SK-N-SH treated with all-trans-retinoic acid at 6 μM for 48 hours (cell line): ENCODE data around the gene FBXO38.

Experiments used
- ATAC-seq: fragments of 200-7000 bp; cut with Tn5 transposase; 3 replicates; pipeline ENCODE4 v1.9.1; 2020; ENCODE audit warnings: mild to moderate bottlenecking, moderate library complexity
- ARNTL ChIP-seq: fragments of 450-650 bp; formaldehyde crosslinking; IDR thresholded peaks from 2 replicates; pipeline ENCODE4 v1.5.0; 2020; ENCODE audit warnings: low read depth, mild to moderate bottlenecking, moderate library complexity, borderline replicate concordance
- CSDC2 ChIP-seq: fragments of 250-450 bp; sonication (Bioruptor Pico); IDR thresholded peaks from 2 replicates; pipeline ENCODE4 v1.5.0; 2020; ENCODE audit warnings: mild to moderate bottlenecking, moderate library complexity
- ESRRG ChIP-seq: fragments of 250-450 bp; sonication (Bioruptor Pico); IDR thresholded peaks from 2 replicates; pipeline ENCODE4 v1.6.1; 2021; ENCODE audit warnings: mild to moderate bottlenecking
- ISL1 ChIP-seq: fragments of 250-450 bp; sonication (Bioruptor Pico); IDR thresholded peaks from 2 replicates; pipeline ENCODE4 v2.1.2; 2022; ENCODE audit warnings: mild to moderate bottlenecking, moderate library complexity
- OSR1 ChIP-seq: fragments of 250-450 bp; sonication (Bioruptor Pico); IDR thresholded peaks from 2 replicates; pipeline ENCODE4 v1.8.0; 2022; ENCODE audit warnings: moderate library complexity, mild to moderate bottlenecking, inconsistent platforms
- PPARA ChIP-seq: fragments of 250-450 bp; sonication (Bioruptor Pico); IDR thresholded peaks from 2 replicates; pipeline ENCODE4 v1.5.0; 2020; ENCODE audit warnings: mild to moderate bottlenecking, borderline replicate concordance
- RARB ChIP-seq: fragments of 250-450 bp; sonication (Bioruptor Pico); IDR thresholded peaks from 2 replicates; pipeline ENCODE4 v1.8.0; 2021; ENCODE audit warnings: mild to moderate bottlenecking, moderate library complexity
- SNAI2 ChIP-seq: fragments of 250-450 bp; sonication (Bioruptor Pico); IDR thresholded peaks from 2 replicates; pipeline ENCODE4 v1.5.0; 2020; ENCODE audit warnings: mild to moderate bottlenecking, moderate library complexity
- TCF4 ChIP-seq: fragments of 250-450 bp; sonication (Bioruptor Pico); IDR thresholded peaks from 2 replicates; pipeline ENCODE4 v1.8.0; 2021; ENCODE audit warnings: mild to moderate bottlenecking, moderate library complexity, borderline replicate concordance
- TOX ChIP-seq: fragments of 250-450 bp; sonication (Bioruptor Pico); IDR thresholded peaks from 2 replicates; pipeline ENCODE4 v1.8.0; 2021; ENCODE audit warnings: mild to moderate bottlenecking, moderate library complexity, borderline replicate concordance
- ZC3H10 ChIP-seq: fragments of 250-450 bp; sonication (Bioruptor Pico); IDR thresholded peaks from 2 replicates; pipeline ENCODE4 v1.5.1; 2021; ENCODE audit warnings: mild to moderate bottlenecking, moderate library complexity
- ZFP3 ChIP-seq: fragments of 250-450 bp; sonication (Bioruptor Pico); IDR thresholded peaks from 2 replicates; pipeline ENCODE4 v1.5.0; 2020; ENCODE audit warnings: mild to moderate bottlenecking, moderate library complexity
- ZFP30 ChIP-seq: fragments of 450-650 bp; formaldehyde crosslinking; IDR thresholded peaks from 2 replicates; pipeline ENCODE4 v1.5.0; 2022; ENCODE audit warnings: mild to moderate bottlenecking, moderate library complexity
- ZNF565 ChIP-seq: fragments of 450-650 bp; formaldehyde crosslinking; conservative IDR thresholded peaks from 2 replicates; pipeline ENCODE4 v1.5.0; 2020; ENCODE audit warnings: low read depth, mild to moderate bottlenecking, moderate library complexity
- ZNF70 ChIP-seq: fragments of 450-650 bp; formaldehyde crosslinking; IDR thresholded peaks from 2 replicates; pipeline ENCODE4 v1.5.0; 2020; ENCODE audit warnings: mild to moderate bottlenecking, moderate library complexity
- ZNF8 ChIP-seq: fragments of 450-650 bp; formaldehyde crosslinking; IDR thresholded peaks from 2 replicates; pipeline ENCODE4 v1.5.0; 2020; ENCODE audit warnings: mild to moderate bottlenecking, moderate library complexity
- TF ChIP-seq, protein P1 (sequence below): fragments of 250-450 bp; sonication (Bioruptor Pico); IDR thresholded peaks from 2 replicates; pipeline ENCODE4 v1.5.0; 2020; ENCODE audit warnings: mild to moderate bottlenecking, moderate library complexity
- TF ChIP-seq, protein P2 (sequence below): fragments of 250-450 bp; sonication (Bioruptor Pico); IDR thresholded peaks from 2 replicates; pipeline ENCODE4 v1.5.1; 2020; ENCODE audit warnings: low read depth, mild to moderate bottlenecking, moderate library complexity
- TF ChIP-seq, protein P3 (sequence below): fragments of 250-450 bp; sonication (Bioruptor Pico); IDR thresholded peaks from 2 replicates; pipeline ENCODE4 v1.8.0; 2021; ENCODE audit warnings: low read depth, mild to moderate bottlenecking, moderate library complexity, borderline replicate concordance
- TF ChIP-seq, protein P4 (sequence below): fragments of 250-450 bp; sonication (Bioruptor Pico); IDR thresholded peaks from 2 replicates; pipeline ENCODE4 v1.5.1; 2021; ENCODE audit warnings: mild to moderate bottlenecking, moderate library complexity
- TF ChIP-seq, protein P5 (sequence below): fragments of 250-450 bp; sonication (Bioruptor Pico); IDR thresholded peaks from 2 replicates; pipeline ENCODE4 v1.8.0; 2020; ENCODE audit warnings: mild to moderate bottlenecking, moderate library complexity, borderline replicate concordance

Gene FBXO38

DNA sequence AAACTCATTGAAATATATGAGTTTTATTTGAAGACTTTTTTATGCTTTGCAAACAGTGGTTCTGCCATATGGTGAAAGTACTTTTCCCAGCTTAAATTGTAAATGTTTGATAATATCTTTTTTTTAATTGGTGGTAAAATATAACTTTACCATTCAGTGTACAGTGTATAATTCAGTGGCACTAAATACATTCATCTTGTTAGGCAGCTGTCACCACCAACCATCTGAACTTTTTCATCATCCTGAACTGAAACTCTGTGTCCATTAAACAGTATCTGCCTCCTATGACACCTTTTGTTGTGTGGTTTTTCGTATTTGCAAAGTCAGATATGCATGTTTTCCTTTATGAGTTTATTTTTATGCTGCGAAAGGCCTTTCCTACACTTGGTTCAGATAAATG is 45.1 kb downstream of the FBXO38 start:
- TF ChIP-seq, protein P1, sequence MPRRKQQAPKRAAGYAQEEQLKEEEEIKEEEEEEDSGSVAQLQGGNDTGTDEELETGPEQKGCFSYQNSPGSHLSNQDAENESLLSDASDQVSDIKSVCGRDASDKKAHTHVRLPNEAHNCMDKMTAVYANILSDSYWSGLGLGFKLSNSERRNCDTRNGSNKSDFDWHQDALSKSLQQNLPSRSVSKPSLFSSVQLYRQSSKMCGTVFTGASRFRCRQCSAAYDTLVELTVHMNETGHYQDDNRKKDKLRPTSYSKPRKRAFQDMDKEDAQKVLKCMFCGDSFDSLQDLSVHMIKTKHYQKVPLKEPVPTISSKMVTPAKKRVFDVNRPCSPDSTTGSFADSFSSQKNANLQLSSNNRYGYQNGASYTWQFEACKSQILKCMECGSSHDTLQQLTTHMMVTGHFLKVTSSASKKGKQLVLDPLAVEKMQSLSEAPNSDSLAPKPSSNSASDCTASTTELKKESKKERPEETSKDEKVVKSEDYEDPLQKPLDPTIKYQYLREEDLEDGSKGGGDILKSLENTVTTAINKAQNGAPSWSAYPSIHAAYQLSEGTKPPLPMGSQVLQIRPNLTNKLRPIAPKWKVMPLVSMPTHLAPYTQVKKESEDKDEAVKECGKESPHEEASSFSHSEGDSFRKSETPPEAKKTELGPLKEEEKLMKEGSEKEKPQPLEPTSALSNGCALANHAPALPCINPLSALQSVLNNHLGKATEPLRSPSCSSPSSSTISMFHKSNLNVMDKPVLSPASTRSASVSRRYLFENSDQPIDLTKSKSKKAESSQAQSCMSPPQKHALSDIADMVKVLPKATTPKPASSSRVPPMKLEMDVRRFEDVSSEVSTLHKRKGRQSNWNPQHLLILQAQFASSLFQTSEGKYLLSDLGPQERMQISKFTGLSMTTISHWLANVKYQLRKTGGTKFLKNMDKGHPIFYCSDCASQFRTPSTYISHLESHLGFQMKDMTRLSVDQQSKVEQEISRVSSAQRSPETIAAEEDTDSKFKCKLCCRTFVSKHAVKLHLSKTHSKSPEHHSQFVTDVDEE, result no peak
- TF ChIP-seq ZNF565 (CRISPR knock-in tag) (no peak), RARB (CRISPR knock-in tag) (no peak), TCF4 (no peak), ZC3H10 (CRISPR knock-in tag) (no peak), ESRRG (CRISPR knock-in tag) (no peak), CSDC2 (CRISPR knock-in tag) (no peak), ZFP3 (CRISPR knock-in tag) (no peak), ZFP30 (CRISPR knock-in tag) (no peak), ISL1 (CRISPR knock-in tag) (no peak)
- TF ChIP-seq, protein P2, sequence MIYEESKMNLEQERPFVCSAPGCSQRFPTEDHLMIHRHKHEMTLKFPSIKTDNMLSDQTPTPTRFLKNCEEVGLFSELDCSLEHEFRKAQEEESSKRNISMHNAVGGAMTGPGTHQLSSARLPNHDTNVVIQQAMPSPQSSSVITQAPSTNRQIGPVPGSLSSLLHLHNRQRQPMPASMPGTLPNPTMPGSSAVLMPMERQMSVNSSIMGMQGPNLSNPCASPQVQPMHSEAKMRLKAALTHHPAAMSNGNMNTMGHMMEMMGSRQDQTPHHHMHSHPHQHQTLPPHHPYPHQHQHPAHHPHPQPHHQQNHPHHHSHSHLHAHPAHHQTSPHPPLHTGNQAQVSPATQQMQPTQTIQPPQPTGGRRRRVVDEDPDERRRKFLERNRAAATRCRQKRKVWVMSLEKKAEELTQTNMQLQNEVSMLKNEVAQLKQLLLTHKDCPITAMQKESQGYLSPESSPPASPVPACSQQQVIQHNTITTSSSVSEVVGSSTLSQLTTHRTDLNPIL (CRISPR knock-in tag), result no peak
- TF ChIP-seq, protein P3, sequence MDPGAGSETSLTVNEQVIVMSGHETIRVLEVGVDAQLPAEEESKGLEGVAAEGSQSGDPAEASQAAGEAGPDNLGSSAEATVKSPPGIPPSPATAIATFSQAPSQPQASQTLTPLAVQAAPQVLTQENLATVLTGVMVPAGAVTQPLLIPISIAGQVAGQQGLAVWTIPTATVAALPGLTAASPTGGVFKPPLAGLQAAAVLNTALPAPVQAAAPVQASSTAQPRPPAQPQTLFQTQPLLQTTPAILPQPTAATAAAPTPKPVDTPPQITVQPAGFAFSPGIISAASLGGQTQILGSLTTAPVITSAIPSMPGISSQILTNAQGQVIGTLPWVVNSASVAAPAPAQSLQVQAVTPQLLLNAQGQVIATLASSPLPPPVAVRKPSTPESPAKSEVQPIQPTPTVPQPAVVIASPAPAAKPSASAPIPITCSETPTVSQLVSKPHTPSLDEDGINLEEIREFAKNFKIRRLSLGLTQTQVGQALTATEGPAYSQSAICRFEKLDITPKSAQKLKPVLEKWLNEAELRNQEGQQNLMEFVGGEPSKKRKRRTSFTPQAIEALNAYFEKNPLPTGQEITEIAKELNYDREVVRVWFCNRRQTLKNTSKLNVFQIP (CRISPR knock-in tag), result no peak
- no peak for ATAC-seq

DNA sequence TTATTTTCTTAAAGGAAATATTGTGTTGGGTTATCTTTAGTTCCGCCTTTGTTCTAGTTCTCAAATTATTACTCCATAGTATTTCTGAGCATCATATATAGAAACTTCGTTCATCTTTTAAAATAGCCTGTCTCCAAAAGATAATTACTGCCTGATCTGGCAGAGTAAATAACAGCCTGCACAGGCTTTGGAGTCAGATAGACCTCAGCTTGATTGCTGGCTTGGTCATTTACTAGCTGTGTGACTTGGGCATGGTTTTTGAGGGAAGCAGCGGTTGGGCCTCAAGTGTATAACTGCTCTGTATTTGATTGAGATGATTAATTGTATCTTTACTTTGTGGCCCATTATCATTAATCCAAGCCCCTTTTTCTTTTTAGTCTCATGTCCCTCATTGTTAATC is 50.1 kb downstream of the FBXO38 start:
- no peak for ATAC-seq
- TF ChIP-seq ZNF565 (CRISPR knock-in tag), result no peak
- TF ChIP-seq ZNF8, result no peak
- TF ChIP-seq SNAI2 (CRISPR knock-in tag), result no peak
- TF ChIP-seq ISL1 (CRISPR knock-in tag), result no peak
- TF ChIP-seq, protein P2 (CRISPR knock-in tag), result no peak
- TF ChIP-seq, protein P1, result no peak
- TF ChIP-seq, protein P4, sequence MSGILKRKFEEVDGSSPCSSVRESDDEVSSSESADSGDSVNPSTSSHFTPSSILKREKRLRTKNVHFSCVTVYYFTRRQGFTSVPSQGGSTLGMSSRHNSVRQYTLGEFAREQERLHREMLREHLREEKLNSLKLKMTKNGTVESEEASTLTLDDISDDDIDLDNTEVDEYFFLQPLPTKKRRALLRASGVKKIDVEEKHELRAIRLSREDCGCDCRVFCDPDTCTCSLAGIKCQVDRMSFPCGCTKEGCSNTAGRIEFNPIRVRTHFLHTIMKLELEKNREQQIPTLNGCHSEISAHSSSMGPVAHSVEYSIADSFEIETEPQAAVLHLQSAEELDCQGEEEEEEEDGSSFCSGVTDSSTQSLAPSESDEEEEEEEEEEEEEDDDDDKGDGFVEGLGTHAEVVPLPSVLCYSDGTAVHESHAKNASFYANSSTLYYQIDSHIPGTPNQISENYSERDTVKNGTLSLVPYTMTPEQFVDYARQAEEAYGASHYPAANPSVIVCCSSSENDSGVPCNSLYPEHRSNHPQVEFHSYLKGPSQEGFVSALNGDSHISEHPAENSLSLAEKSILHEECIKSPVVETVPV (CRISPR knock-in tag), result no peak
- TF ChIP-seq TCF4, result no peak
- TF ChIP-seq, protein P5, sequence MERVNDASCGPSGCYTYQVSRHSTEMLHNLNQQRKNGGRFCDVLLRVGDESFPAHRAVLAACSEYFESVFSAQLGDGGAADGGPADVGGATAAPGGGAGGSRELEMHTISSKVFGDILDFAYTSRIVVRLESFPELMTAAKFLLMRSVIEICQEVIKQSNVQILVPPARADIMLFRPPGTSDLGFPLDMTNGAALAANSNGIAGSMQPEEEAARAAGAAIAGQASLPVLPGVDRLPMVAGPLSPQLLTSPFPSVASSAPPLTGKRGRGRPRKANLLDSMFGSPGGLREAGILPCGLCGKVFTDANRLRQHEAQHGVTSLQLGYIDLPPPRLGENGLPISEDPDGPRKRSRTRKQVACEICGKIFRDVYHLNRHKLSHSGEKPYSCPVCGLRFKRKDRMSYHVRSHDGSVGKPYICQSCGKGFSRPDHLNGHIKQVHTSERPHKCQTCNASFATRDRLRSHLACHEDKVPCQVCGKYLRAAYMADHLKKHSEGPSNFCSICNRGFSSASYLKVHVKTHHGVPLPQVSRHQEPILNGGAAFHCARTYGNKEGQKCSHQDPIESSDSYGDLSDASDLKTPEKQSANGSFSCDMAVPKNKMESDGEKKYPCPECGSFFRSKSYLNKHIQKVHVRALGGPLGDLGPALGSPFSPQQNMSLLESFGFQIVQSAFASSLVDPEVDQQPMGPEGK (CRISPR knock-in tag), result no peak
- TF ChIP-seq ZFP30 (CRISPR knock-in tag), result no peak
- no peak for TF ChIP-seq PPARA (CRISPR knock-in tag)
- no peak for TF ChIP-seq OSR1
- no peak for TF ChIP-seq ZNF70
- no peak for TF ChIP-seq ZC3H10 (CRISPR knock-in tag)
- TF ChIP-seq ESRRG (CRISPR knock-in tag), result no peak
- TF ChIP-seq RARB (CRISPR knock-in tag), result no peak
- no peak for TF ChIP-seq ARNTL (CRISPR knock-in tag)
- no peak for TF ChIP-seq TOX
- no peak for TF ChIP-seq ZFP3 (CRISPR knock-in tag)
- TF ChIP-seq CSDC2 (CRISPR knock-in tag), result no peak
